Heart left ventricle (tissue), 16 donors: ENCODE data around the gene TENM3. TPM values are rescaled to one million over a fixed set of nuclear protein-coding genes. Genes with fewer than 3 reads are reported as not detected.

ENCODE experiments used
- ATAC-seq, 4 donors: fragments of 200-7000 bp; cut with Tn5 transposase; one replicate each; pipeline ENCODE4 v1.9.1; 2020 to 2022; ENCODE audit warnings: moderate library complexity in 4 of 4, mild to moderate bottlenecking in 3 of 4, moderate number of reproducible peaks in 1 of 4
- DNase-seq, 5 donors: peaks; one replicate each; pipeline ENCODE4 v3.0.0-alpha.2; 2020
- H3K27ac ChIP-seq, 12 donors: fragments of 200-600 bp; sonication (generic) in 4 of 12; one replicate each; pipeline versions ENCODE4 v1.5.0 to v1.8.0; 2016 to 2022; ENCODE audit warnings: mild to moderate bottlenecking in 2 of 12
- H3K27me3 ChIP-seq, 9 donors: fragments of 200-600 bp; sonication (generic) in 2 of 9; one replicate each; pipeline versions ENCODE4 v1.5.1 to v1.8.0; 2016 to 2022; ENCODE audit warnings: mild to moderate bottlenecking in 3 of 9
- H3K36me3 ChIP-seq, 9 donors: fragments of 200-600 bp; sonication (generic) in 2 of 9; one replicate each; pipeline versions ENCODE4 v1.5.0 to v1.8.0; 2018 to 2022; ENCODE audit warnings: mild to moderate bottlenecking in 2 of 9
- H3K4me1 ChIP-seq, 12 donors: fragments of 200-600 bp; sonication (generic) in 4 of 12; one replicate each; pipeline versions ENCODE4 v1.5.0 to v1.8.0; 2016 to 2022; ENCODE audit warnings: mild to moderate bottlenecking in 3 of 12
- H3K4me3 ChIP-seq, 12 donors: fragments of 200-600 bp; sonication (generic) in 4 of 12; one replicate each; pipeline versions ENCODE4 v1.5.0 to v1.8.0; 2017 to 2022; ENCODE audit warnings: mild to moderate bottlenecking in 9 of 12, moderate library complexity in 4 of 12
- H3K9me3 ChIP-seq, 12 donors: fragments of 200-600 bp; sonication (generic) in 4 of 12; one replicate each; pipeline versions ENCODE4 v1.5.0 to v1.8.0; 2016 to 2022; ENCODE audit warnings: mild to moderate bottlenecking in 1 of 12
- CTCF ChIP-seq, 12 donors: fragments of 200-600 bp; sonication (generic) in 4 of 12; IDR thresholded peaks; one replicate each; pipeline versions ENCODE4 v1.5.0 to v1.8.0; 2018 to 2022; ENCODE audit warnings: antibody characterized with exemption in 12 of 12, mild to moderate bottlenecking in 5 of 12
- POLR2A ChIP-seq, 2 donors: fragments of 450-650 bp; IDR thresholded peaks; one replicate each; pipeline ENCODE4 v1.6.1; 2017; ENCODE audit warnings: antibody characterized with exemption in 2 of 2, mild to moderate bottlenecking in 2 of 2, moderate library complexity in 2 of 2
- WGBS, 4 donors: extraction: QIAGEN DNeasy Blood & Tissue Kit in 2 of 4; methylation state at CpG; one replicate each; pipeline versions ENCODE4 v1.1.5 to v1.1.7; 2013 to 2018; 5-methylcytosine and 5-hydroxymethylcytosine counted together
- intact Hi-C, 10 donors: fragments of 100-400 bp; cut with DNase I; formaldehyde crosslinking; loops; one replicate each; pipeline versions ENCODE4 v1.11.1 to v1.14.2; 2022
- polyA plus RNA-seq, 2 donors: library from polyadenylated mRNA; stranded (reverse); fragments of 200-250 nt; gene quantifications; one replicate each; pipeline ENCODE4 v1.2.3, GENCODE V29; 2013
- total RNA-seq, 9 donors: library from RNA; depleted of rRNA in 2 of 9; stranded (reverse); fragments of >200 nt in 2 of 9; fragmentation: NEBNext Ultra II Directional in 3 of 9; extraction: Animal tissue kit (Norgen Biotek cat#: 25700) in 3 of 9; gene quantifications; one replicate each; pipeline versions ENCODE4 v1.1.0 to v1.2.4, GENCODE V29; 2016 to 2023
- donor health status: ischemic (EF 13 %, LVEDD 7.1; RV severe dilation, severe dysfunction).
- donor health status: healthy with polysubstance abuse.
- donor health status: DM: no; HTN: yes; CAD: no.
- donor health status: DM: no; HTN: no; CAD: no.
- donor health status: ischemic (EF 25% LVEDD 6.9; RV normal size, moderate dysfunction).
- donor health status: ischemic (EF 25% LVEDD 5.7; RV mildly dilated, moderate dysfunction).
- donor health status: healthy.
- donor health status: DM: yes; HTN: yes; CAD: no.
- donor health status: ischemic (EF 35%, LVEDD 5.7; RV mildly dilated, moderate dysfunction).
- donor health status: nonischemic (EF 11% LVEDD 7.7; RV severe dilation, severe dysfunction).
- donor health status: DM: yes; HTN: yes; CAD: no.
- donor health status: PGD.
- donor health status: ischemic (EF 29% LVEDD 5.4; RV normal size, mild dysfunction).
- donor health status: nonischemic (EF 23%, LVEDD 6.1; RV moderate dilation, normal function).

Gene TENM3
- total and polyA plus RNA-seq, 11 donors: 0.19 to 10.3 (median 2.5) TPM

- no peak overlapping the region for H3K27ac ChIP-seq
- H3K27me3 ChIP-seq: no peaks in the 10 kb centered on the region
- ATAC-seq (no peak), DNase-seq (no peak)
- 65 to 77% (median 68%) methylated on average over 2 of the region's 2 CpGs for WGBS, 4 donors
- no peaks in the 10 kb centered on the region for H3K36me3 ChIP-seq
- peaks cover 0 to 2% (median 0%) of the 10 kb centered on the region in 12 donors for H3K4me1 ChIP-seq
- intact Hi-C loops: no loop called here
- H3K9me3 ChIP-seq: no peaks in the 10 kb centered on the region
- TF ChIP-seq POLR2A (IDR thresholded peaks at IDR 0.05): no peak
- no peak for TF ChIP-seq CTCF (IDR thresholded peaks at IDR 0.05)
- no peak overlapping the region for H3K4me3 ChIP-seq
Measured at GRCh38 chr4:182711211-182711610, 468.0 kb downstream of the TENM3 start.

- TF ChIP-seq CTCF (IDR thresholded peaks at IDR 0.05) (no peak), POLR2A (IDR thresholded peaks at IDR 0.05) (no peak)
- Histone ChIP-seq H3K27me3 (no peaks in the 10 kb centered on the region), H3K27ac (no peak overlapping the region), H3K9me3 (no peaks in the 10 kb centered on the region), H3K36me3 (no peaks in the 10 kb centered on the region), H3K4me3 (no peak overlapping the region), H3K4me1 (peaks cover 0 to 2% (median 0%) of the 10 kb centered on the region in 12 donors)
- 72 to 92% (median 72%) methylated on average over 3 of the region's 3 CpGs for WGBS, 4 donors
- intact Hi-C loops: no loop called here
- DNase-seq: no peak
- ATAC-seq: no peak
Measured at GRCh38 chr4:182715548-182715947, 472.3 kb downstream of the TENM3 start.

DNA sequence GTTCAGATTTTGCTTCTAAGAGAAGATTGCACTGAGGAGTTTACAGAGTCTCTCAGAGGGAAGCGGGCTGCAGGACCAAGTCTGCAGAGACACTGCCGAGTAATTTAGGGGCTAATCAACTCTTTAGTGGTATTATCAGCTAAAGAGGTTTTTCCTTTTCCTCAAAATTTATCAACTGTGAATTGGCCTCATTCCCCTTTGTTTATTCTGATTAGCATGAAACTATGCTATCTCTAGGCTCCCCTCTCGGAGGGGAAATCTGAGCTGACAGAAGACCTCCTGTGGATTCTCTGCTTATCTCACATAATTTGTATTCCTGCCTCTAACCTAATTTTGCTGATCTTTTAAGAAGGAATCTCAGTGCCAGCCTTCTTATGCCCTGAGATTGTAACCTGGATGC is 473.0 kb downstream of the TENM3 start:
- 54 to 80% (median 65%) methylated on average over 3 of the region's 3 CpGs for WGBS, 4 donors
- Histone ChIP-seq H3K27ac (no peak overlapping the region), H3K9me3 (no peaks in the 10 kb centered on the region), H3K27me3 (no peaks in the 10 kb centered on the region), H3K4me1 (no peaks in the 10 kb centered on the region), H3K36me3 (no peaks in the 10 kb centered on the region), H3K4me3 (no peak overlapping the region)
- intact Hi-C loops: no loop called here
- ATAC-seq (no peak), DNase-seq (no peak)
- TF ChIP-seq CTCF (IDR thresholded peaks at IDR 0.05) (no peak), POLR2A (IDR thresholded peaks at IDR 0.05) (no peak)

GRCh38 chr4:182717788-182718583 is 474.8 kb downstream of the TENM3 start:
- H3K9me3 ChIP-seq: no peaks in the 10 kb centered on the region
- no peak overlapping the region for H3K4me3 ChIP-seq
- no peak for TF ChIP-seq POLR2A (IDR thresholded peaks at IDR 0.05)
- TF ChIP-seq CTCF (IDR thresholded peaks at IDR 0.05): no peak
- ATAC-seq (no peak), DNase-seq (no peak)
- no peaks in the 10 kb centered on the region for H3K36me3 ChIP-seq
- no peak overlapping the region for H3K27ac ChIP-seq
- H3K27me3 ChIP-seq: no peaks in the 10 kb centered on the region
- H3K4me1 ChIP-seq: no peaks in the 10 kb centered on the region
- 80 to 85% (median 83%) methylated on average over 6 of the region's 6 CpGs for WGBS, 4 donors
- intact Hi-C loops: no loop called here
